GM19193 (cell line): ENCODE results near the gene PRKAB1.

Experiments used
- POLR2A ChIP-seq: IDR thresholded peaks from 4 replicates; pipeline ENCODE4 v1.6.1; 2011; ENCODE audit not compliant: insufficient read depth, insufficient read length; ENCODE audit errors: extremely low read depth

PRKAB1 gene

DNA sequence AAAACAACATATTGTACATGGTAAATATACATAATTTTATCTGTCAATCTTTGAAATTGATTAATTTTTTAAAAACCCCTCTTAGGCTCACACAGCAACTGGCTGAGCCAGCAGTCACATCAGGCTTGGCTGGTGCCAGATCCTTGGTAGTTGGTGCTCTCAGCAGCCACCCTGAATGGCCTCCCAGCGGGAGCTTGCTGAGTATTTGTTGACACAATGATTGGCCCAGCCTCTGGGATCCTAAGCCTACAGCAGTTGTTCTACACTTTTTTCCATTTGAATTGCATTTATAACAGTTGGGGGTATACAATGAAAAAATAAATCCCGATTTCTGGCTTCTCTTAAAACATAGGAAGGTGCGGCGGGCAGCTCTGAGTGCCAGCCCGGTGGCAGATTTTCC lies 11.1 kb downstream of the PRKAB1 start:
- TF ChIP-seq POLR2A = no peak

DNA sequence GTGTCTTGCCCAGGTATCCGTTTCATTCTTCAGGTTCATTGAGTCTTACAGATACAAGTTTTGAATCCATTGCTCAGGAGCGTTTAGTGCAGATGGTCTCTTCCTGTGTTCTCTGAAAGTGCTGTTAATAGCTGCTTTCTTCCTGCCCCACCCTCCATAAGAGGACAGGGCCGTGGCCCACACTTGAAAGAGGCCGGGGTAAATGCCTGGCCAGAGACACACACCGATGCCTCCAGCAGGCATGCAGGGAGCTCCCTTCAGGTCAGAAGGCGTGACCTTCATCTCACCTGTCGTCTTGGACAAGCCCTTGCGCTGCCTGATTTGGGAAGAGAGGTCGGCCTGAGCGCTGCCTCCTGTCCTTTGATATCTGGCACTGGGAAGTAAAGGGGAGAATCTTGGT lies 11.6 kb downstream of the PRKAB1 start:
- TF ChIP-seq POLR2A = no peak

DNA sequence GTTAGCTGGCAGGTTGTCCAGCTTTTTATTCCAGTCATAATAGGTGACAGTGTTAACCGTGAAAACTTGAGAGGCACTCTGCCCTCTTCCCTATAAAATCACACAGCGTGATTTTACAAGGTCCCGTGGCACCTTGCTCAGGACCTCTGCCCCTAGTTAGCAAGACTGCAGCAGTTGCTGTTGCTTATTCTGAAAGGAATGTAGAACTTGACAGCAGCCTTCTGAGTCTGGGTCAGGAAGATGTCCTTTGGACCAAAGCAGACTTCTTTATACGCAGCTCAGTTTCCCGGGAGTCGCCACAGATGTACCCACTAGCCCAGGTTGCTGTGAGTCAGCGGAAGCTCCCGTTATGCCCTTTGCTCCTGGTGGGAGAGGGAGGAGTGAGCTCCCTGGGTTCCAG lies 13.2 kb downstream of the PRKAB1 start:
- no peak for TF ChIP-seq POLR2A

DNA sequence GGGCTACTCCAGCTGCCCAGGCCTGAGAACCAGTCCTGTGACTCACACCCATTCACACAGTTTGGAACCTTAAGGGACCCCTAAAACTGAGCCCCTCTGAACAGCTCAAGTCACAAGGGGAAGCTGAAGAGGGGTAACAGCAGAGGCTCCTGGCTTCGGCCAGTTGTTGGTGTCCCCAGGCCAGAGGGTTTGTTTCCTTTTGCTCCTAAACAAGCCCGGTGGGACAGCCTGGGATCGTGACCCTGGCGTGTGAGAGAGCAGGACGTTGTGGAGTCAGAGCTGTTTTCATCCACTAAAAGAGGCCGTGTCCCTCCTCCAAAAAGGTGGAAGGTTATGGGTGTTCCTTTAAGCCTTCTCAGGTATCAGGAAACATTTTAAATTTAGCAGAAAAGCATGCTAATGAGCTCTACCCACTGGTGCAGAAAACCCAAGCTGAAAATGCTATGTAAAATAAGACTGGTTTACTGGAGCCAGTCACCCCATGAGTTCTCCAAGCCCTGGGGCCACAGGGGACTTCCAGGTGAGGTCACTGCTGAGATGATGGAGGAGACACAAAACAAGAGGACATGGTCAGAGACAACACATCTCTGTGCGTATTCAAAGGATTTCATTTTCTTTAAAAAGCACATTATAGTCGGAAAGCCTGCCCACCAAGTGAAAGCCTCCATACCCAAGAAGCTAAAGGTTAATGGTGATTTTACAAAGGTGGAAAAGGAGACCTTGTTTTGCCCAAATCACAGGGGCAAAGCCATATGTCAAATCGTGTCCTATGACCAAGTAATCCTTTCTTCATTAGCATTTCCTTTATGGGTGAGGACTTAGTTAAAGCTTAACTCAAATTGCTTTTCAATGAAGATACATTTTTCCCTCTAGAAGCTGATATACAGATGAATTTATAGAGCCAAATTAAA lies 14.1 kb downstream of the PRKAB1 start:
- no peak for TF ChIP-seq POLR2A

DNA sequence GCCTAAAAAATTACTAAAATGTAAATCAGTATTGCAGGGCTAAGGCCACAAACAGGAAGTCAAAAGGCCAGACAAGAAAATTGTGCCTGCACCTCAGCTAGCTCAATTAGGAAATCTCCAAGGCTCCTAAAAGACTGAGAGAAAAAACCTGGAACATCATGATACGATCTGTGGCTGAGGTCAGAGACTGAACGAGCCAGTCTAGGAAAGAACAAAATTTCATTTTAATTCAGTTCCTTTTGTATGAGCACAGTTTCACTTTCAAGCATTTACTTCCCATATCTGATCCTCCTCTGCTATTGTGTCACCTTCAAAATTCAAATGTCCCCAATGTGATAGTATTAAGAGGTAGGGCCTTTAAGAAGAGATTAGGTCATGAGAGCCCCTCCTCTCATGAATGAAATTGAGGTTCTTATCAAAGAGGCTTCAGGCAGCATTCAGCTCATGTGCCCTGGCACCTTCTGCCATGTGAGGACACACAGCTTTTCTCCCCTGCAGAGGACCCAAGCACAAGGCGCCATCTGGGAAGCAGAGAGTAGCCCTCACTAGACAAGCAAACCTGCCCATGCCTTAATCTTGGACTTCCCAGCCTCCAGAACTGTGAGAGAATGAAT lies 14.8 kb downstream of the PRKAB1 start:
- TF ChIP-seq POLR2A = no peak

DNA sequence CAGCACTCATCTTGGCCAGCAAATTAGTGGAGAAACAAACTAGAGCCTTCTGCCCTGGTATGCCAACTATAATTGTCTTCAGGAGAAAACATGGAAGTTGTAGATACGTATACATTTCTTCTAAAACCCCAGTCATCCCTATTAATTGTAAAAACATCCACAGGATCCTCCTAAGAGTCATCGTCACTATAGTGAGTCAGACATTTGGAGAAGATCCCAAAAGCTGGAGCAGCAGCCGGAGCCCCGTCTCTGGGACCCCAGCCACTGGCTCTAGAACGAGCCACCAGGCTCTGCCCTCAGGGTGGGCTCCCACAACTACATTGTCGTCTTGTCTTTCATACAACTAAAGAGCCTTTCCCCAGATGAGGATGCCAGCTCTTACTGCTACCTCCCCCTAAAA lies 15.5 kb downstream of the PRKAB1 start:
- TF ChIP-seq POLR2A = no peak

- TF ChIP-seq POLR2A = no peak
Observed at GRCh38 chr12:119683816-119684215, 15.9 kb downstream of the PRKAB1 start.

DNA sequence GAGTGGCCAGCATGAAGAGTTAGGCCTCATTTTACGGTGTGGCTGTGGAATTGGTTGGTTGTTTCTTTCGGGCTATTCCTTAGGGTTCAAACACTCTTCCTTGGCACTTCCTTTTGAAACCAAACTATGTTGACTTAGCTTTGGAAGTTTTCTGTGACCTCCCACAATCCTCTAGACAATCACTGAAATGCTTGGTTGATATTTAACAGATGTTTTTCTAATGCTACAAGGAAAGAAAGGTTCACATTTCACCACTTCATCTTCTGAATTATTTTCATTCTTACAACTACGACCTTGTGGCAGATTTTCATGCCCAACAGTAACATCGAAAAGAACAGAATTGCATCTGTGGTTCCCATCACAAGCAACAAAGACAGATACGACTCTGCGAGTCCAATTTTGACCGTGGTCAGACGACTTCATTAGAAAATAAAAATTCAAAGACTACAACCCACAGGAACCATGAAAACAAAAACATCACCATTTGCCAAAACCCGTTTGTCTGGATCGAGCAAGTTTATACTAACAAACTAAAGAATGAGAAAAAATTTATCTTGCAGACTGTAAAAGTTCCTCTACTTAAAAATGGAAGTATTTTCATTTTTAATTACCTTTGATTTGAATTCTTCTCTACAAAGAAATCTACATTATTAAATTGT lies 16.9 kb downstream of the PRKAB1 start:
- TF ChIP-seq POLR2A = no peak

- TF ChIP-seq POLR2A = no peak
Observed at GRCh38 chr12:119685375-119685774, 17.4 kb downstream of the PRKAB1 start.

GRCh38 chr12:119686355-119686754 lies 18.4 kb downstream of the PRKAB1 start:
- TF ChIP-seq POLR2A = no peak

GRCh38 chr12:119686776-119687175 lies 18.8 kb downstream of the PRKAB1 start:
- no peak for TF ChIP-seq POLR2A

DNA sequence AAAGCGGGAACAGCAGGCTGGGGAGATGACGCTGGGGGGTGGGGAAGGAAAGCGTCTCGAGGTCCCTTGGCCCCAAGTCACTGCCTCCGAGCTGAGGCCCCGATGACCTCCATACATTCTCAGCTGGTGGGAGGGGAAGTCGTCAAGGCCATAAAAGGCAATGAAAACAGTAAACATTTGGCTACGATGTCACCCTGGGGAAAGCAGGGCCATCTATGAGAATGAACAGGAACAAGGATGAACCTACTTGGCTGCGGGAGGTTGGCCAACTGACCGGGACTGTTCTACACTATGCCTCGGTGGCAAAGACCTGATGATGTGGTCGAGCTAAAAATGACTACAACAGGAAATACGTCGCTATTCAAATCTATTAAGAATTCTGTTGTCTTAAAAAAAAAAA lies 19.5 kb downstream of the PRKAB1 start:
- no peak for TF ChIP-seq POLR2A

- no peak for TF ChIP-seq POLR2A
Observed at GRCh38 chr12:119687879-119688278, 19.9 kb downstream of the PRKAB1 start.

DNA sequence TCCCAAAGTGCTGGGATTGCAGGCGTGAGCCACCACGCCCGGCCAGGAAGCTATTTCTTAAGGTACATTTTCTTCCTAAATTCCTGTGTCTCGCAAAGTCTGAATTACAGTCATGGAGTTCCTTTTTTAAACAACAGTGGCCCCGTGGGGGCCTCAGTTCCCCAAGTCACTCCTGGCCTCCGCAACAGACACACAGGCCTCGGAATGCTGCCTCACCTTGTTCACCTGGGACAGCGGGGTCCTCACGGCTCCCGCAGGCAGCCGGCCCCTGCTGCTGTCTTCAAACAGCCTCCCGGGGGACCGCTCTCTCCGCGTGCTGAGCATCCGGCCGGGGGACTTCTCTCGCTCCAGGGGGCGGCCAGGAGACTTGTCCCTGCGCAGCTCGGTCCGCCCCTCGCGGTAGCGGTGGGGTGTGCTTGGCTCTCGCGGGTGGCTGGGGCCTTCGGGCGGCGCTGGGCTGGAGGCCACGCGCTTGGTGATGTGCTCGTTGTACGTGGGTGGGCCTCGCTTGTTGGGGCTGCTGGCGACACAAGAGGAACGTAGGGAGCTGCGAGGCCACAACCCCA lies 22.1 kb downstream of the PRKAB1 start:
- no peak for TF ChIP-seq POLR2A

DNA sequence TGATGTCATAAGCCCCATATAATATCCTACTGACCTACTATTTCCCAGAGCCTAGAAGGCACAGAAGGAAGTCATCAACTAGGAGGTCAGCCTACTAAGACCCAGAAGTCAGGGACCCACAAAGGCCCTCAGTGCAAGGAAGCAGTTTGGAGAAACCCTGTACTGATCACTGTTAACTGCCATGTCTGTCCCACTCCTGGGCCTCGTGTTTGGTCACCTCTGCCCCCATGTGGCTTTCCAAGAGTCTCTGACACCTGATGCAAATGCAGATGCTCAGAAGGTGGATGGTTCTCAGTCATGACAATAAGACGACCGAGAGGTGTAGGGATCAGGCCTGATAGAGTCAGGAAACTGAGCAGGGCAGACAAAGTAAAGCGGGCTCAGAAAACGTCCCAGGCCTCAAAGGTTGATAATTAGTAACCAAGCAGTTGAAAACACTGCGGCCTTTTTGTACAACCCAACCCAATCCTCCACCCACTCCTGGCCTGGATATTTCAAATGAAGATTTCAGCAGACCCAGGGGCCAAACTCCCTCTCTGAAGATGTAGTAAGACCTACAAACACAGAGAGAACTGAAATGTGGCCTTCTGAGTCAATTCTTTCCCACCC lies 23.4 kb downstream of the PRKAB1 start:
- TF ChIP-seq POLR2A = no peak

GRCh38 chr12:119692410-119692809 lies 24.5 kb downstream of the PRKAB1 start:
- no peak for TF ChIP-seq POLR2A

DNA sequence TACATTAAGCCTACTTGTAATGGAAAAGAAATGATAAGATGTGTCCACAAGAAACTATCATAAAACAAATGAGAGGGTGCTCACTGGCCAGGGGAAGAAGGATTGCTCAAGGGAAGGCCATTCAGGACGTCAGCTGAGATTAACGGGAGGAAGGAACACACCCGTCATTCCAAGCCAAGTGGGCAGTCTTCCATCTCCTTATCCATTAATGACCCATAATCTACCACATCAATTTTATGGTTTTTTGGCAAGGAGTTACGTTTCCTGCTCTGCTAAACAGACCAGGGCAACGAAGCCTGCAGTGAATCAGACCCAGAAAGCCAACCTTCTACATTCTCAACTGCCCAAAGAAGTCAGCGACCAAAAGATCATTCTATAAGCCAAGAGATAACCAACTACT lies 25.1 kb downstream of the PRKAB1 start:
- no peak for TF ChIP-seq POLR2A
